Stimulated activated CD8-positive, alpha-beta memory T cell treated with anti-CD3 and anti-CD28 coated beads, Interleukin-7, amount 100 ng/mL, for 4 hours (primary cell): ENCODE results near the gene CALHM1.
"Not testable (repeated sequence)": the region's sequence is repeated elsewhere in the genome, so short reads cannot be mapped to it uniquely, and the experiment has no call there.

ENCODE experiments used
- DNase-seq, 2 donors: peaks; one replicate each; pipeline ENCODE4 v3.0.0-alpha.2; 2020; ENCODE audit warnings: low read depth in 2 of 2

Gene CALHM1

GRCh38 chr10:103429647-103430046, 29.1 kb downstream of the CALHM1 start:
- DNase-seq: no peak

DNA sequence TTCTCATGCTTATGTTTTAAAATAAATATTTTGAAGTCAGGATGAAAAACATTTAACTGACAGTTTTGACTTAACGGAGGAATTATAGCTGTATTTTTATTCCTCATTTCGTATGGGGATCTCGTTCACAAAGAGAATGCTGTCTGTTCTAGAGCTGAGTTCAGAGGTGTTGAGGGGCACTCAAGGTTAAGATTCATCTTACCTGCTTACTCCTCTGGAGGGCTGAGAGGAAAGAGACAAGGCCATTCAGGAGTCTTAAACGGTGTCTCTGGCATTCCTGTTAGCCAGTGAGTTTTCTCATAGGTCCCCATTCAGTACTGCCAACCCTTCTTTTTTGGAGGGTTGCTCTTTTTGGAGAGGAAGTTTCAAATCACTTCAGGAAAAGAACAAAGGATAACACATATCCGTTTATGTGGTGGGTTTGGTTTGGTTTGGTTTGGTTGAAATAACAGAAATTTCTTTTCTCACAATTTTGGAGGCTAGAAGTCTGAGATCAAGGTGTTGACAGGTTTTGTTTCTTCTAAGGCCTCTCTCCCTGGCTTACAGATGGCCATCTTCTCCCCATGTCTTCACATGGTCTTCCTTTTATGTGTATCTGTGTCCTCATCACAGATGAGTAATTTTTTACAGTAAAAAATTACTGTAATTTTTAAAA, 29.6 kb downstream of the CALHM1 start:
- DNase-seq: no peak

- DNase-seq: no peak
These were observed 30.8 kb downstream of the CALHM1 start for GRCh38 chr10:103427866-103428265.

DNA sequence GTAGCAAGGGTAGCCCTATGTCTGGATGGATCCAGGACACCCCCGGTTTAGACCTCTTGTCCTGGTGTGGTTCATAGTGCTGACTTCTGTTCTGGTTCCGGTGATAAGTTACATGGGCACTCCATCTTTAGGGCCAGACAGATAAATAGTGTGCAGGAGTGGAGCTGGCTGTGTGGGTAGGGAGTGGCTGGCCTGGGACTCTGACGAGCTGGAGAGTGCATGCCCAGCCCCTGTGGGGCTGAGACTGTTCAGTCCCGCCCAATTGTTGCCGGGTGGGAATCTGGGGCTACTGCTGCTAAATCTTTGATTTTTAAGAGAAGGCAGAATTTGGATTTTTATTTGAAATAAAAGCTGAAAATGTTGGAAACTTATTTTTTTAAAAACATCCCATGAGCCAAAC, 35.0 kb downstream of the CALHM1 start:
- no peak for DNase-seq

DNA sequence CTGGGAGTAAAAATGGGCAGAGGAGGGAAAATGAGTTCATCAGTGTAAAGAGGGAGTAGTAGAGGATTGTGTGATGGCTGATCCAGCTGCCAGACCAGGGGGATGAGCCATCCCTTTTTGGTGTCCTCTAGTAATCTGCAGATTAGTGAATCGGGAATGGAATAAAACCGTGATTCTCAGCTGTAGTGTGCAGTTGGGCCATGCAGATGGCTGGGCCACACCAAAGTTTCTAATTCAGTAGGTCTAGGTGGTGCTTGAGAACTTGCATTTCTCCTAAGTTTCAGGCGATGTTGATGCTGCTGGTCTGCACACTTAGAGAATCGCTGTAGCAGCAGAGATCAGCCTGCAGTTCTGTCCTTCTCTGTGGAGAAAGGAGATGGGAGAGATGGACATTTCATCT, 39.6 kb downstream of the CALHM1 start:
- no peak for DNase-seq

- DNase-seq: no peak
These were observed 41.1 kb downstream of the CALHM1 start for GRCh38 chr10:103417601-103418000.

DNA sequence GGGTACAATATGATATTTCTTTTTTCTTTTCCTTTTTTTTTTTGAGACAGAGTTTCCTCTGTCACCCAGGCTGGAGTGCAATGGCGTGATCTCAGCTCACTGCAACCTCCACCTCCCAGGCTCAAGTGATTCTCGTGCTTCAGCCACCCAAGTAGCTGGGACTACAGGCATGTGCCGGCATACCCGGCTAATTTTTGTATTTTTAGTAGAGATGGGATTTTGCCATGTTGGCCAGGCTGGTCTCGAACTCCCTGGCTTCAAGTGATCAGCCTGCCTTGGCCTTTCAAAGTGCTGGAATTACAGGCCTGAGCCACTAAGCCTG, 41.6 kb downstream of the CALHM1 start:
- not testable (repeated sequence) for DNase-seq

DNA sequence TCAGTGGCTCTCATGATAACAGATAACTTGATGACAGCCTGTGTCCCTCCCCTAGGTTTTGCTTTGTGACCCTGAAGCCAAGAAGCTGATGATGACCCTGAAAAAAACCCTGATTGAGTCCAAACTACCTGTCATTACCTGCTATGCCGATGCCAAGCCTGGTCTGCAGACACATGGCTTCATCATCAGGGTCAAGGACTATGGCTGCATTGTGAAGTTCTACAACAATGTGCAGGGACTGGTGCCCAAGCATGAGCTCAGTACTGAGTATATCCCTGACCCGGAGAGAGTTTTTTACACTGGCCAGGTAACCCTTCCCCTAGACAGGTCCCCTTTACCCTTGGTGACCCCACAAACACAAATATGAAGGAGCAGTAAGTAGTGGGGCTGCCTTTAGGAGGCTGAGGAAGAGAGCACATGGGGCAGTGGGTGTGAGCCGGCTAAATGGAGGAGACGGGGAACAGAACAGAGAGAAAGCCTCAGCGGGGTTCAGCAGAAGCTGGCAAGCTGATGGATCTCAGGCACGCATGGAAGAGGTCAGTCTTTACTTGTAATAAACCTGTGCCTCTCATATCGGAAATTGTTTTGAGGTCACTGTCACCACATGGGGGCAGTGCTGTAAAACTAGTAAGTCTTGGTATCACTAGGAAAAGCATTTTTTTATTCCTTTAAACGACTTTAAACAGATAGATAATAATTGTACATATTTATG, 42.1 kb downstream of the CALHM1 start:
- peak; percentile 10 to 40 for DNase-seq

DNA sequence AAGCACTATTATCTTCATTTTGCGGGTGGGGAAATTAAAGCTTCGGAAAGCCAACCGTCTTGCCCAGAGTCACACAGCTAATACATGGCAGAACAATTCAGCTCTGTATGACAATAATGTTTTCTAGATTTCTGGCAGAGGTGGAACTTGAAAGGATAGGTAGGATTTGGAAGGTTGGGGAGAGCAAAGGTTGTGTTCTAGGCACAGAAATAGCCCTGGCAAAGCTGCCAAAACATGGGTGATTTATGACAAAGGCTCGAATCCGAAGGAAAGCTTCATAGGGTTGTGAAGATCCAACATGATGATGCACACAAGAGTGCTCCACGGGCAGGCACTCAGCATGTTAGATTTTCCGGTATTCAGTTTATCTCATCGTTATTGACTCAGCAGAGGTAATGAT, 43.1 kb downstream of the CALHM1 start:
- no peak for DNase-seq

GRCh38 chr10:103413564-103413963, 45.1 kb downstream of the CALHM1 start:
- DNase-seq: no peak
